Ovary (tissue), 9 donors: ENCODE results near the gene GSTO2. TPM values are rescaled to one million over a fixed set of nuclear protein-coding genes. Genes with fewer than 3 reads are reported as not detected.

Source experiments
- DNase-seq, 5 donors: peaks; one replicate each; pipeline ENCODE4 v3.0.0-alpha.2; 2019 to 2020
- H3K27ac ChIP-seq, 2 donors: fragments of 200-600 bp; one replicate each; pipeline versions ENCODE4 v1.5.1 to v1.8.0; 2019 to 2022
- H3K27me3 ChIP-seq: fragments of 200-600 bp; one replicate; pipeline ENCODE4 v1.8.0; 2022
- H3K36me3 ChIP-seq: fragments of 200-600 bp; sonication (generic); one replicate; pipeline ENCODE4 v1.5.1; 2019
- H3K4me1 ChIP-seq: one replicate; pipeline ENCODE4 v1.8.1; 2013; ENCODE audit warnings: mild to moderate bottlenecking, moderate library complexity; ENCODE audit not compliant: insufficient read depth
- H3K4me3 ChIP-seq: fragments of 200-600 bp; sonication (generic); one replicate; pipeline ENCODE4 v1.5.1; 2017
- H3K9me3 ChIP-seq, 2 donors: fragments of 200-600 bp in 1 of 2; sonication (generic) in 1 of 2; one replicate each; pipeline versions ENCODE4 v1.5.1 to v1.8.1; 2013 to 2019; ENCODE audit warnings: mild to moderate bottlenecking in 1 of 2, moderate library complexity in 1 of 2
- EP300 ChIP-seq: sonication (generic); formaldehyde crosslinking; IDR thresholded peaks from one replicate; pipeline ENCODE4 v1.6.1; 2017; ENCODE audit warnings: antibody characterized with exemption
- POLR2A ChIP-seq: fragments of 450-650 bp; IDR thresholded peaks from one replicate; pipeline ENCODE4 v1.6.1; 2017; ENCODE audit warnings: antibody characterized with exemption, mild to moderate bottlenecking, moderate library complexity
- WGBS, 3 donors: extraction: QIAGEN DNeasy Blood & Tissue Kit in 1 of 3; methylation state at CpG; one replicate each; pipeline versions ENCODE4 v1.1.5 to v1.1.7; 2013 to 2017; 5-methylcytosine and 5-hydroxymethylcytosine counted together
- intact Hi-C, 4 donors: fragments of 100-400 bp; cut with DNase I; formaldehyde crosslinking; loops; one replicate each; pipeline versions ENCODE4 v1.11.0 to v1.15.1; 2022 to 2023
- polyA plus RNA-seq, 2 donors: library from polyadenylated mRNA; stranded (reverse); fragments of 200-250 nt in 1 of 2; fragments of 350-450 nt in 1 of 2; fragmentation: Illumina TruSeq in 1 of 2; extraction: RNeasy Lipid Tissue Mini Kit (QIAGEN cat#74804) in 1 of 2; gene quantifications; one replicate each; pipeline ENCODE4 v1.2.3, GENCODE V29; 2013 to 2014
- total RNA-seq, 7 donors: library from RNA; depleted of rRNA in 2 of 7; stranded (reverse); fragments of >200 nt in 2 of 7; fragmentation: NEBNext Ultra II Directional in 3 of 7; extraction: Animal tissue kit (Norgen Biotek cat#: 25700) in 3 of 7; gene quantifications; one replicate each; pipeline versions ENCODE4 v1.1.0 to v1.2.4, GENCODE V29; 2016 to 2023
- TF ChIP-seq, protein P1 (sequence below), 3 donors: fragments of 450-650 bp in 2 of 3; fragments of 200-600 bp in 1 of 3; IDR thresholded peaks; one replicate each; pipeline versions ENCODE4 v1.5.1 to v1.8.0; 2016 to 2022; ENCODE audit warnings: antibody characterized with exemption in 3 of 3, mild to moderate bottlenecking in 1 of 3
- donor health status: DM: no; HTN: no; CAD: no; lungs with moderate emphysema.
- donor health status: DM: no; HTN: no; CAD: no.
- donor health status: Bipolar disorder and iron deficiency.
- donor health status: DM: yes; HTN: yes; CAD: no.
- donor health status: DM: no; HTN: no; CAD: no.
- donor health status: DM: yes; HTN: yes; CAD: no.

Gene GSTO2
- total and polyA plus RNA-seq, 9 donors, result 3.7 to 19.0 (median 12.3) TPM

DNA sequence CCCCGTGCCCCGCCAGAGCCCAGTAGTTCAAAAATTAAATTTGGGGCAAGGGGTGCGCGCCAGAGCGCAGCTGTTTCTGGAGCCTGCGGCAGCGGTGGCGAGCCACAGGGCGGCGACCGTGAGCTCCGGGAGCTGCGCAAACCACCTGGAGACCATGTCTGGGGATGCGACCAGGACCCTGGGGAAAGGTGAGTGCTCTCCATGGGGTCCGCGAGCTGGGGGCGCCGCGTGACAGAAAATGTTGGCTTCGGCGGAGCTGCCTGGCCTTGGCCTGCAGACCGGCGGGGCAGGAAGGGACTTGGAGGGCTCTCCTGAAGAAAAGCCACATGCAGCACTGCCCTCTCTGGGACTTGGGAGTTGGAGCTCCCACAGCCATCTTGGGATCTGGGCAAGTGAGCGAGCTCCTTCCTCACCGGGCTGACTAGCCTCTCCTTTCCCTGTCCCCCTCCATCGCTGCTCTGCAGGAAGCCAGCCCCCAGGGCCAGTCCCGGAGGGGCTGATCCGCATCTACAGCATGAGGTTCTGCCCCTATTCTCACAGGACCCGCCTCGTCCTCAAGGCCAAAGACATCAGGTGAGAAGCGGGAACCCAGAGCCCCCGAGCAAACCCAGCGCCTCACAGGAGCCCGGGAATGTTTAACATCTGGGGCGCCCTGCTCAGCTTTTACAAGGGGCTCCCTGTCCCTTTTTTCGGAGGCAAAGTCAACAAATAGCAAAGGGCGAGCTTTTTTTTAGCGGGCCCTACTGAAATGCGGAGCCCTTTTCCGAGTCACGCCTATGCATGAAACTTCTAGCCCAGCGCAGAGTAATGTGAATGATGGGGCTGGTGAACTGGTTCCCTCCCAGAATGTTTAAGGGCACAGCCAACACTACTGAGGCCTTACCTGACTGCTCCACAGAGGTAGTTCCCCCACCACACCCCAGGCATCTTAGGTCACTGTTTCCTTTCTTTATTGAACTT is 6.1 kb downstream of the GSTO2 start:
- 16 to 21% (median 21%) methylated on average over 41 to 42 of the region's 42 CpGs for WGBS, 3 donors
- Histone ChIP-seq H3K36me3 (no peaks in the 10 kb centered on the region), H3K4me3 (peak overlapping the region; percentile 27), H3K27me3 (no peaks in the 10 kb centered on the region), H3K9me3 (no peaks in the 10 kb centered on the region), H3K4me1 (no peaks in the 10 kb centered on the region), H3K27ac (no peak overlapping the region)
- peak; percentile 27 to 74 (median 62) for DNase-seq
- intact Hi-C loops, result no loop called here
- no peak for TF ChIP-seq POLR2A
- TF ChIP-seq, protein P1, sequence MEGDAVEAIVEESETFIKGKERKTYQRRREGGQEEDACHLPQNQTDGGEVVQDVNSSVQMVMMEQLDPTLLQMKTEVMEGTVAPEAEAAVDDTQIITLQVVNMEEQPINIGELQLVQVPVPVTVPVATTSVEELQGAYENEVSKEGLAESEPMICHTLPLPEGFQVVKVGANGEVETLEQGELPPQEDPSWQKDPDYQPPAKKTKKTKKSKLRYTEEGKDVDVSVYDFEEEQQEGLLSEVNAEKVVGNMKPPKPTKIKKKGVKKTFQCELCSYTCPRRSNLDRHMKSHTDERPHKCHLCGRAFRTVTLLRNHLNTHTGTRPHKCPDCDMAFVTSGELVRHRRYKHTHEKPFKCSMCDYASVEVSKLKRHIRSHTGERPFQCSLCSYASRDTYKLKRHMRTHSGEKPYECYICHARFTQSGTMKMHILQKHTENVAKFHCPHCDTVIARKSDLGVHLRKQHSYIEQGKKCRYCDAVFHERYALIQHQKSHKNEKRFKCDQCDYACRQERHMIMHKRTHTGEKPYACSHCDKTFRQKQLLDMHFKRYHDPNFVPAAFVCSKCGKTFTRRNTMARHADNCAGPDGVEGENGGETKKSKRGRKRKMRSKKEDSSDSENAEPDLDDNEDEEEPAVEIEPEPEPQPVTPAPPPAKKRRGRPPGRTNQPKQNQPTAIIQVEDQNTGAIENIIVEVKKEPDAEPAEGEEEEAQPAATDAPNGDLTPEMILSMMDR (IDR thresholded peaks at IDR 0.05), result peak; percentile 64 to 89 (median 70)

DNA sequence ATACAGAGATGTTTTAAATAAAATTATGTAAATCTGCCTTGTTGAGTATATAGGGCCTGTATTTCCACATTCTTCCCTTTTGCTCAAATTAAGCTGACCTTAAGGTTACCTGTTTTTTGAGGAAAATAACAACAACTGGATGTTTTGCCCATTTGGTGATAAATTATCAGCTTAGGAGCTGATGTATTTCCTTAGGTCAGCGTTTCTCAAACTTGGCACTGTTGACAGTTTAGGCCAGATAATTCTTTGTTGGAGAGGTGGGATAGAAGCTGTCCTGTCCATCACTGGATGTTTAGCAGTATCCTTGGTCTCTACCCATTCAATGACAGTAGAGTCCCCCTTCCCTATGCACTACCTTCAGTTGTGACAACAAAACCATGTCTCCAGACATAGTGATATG is 7.2 kb downstream of the GSTO2 start:
- Histone ChIP-seq H3K4me1 (no peaks in the 10 kb centered on the region), H3K4me3 (no peak overlapping the region), H3K9me3 (no peaks in the 10 kb centered on the region), H3K27me3 (no peaks in the 10 kb centered on the region), H3K36me3 (no peaks in the 10 kb centered on the region), H3K27ac (no peak overlapping the region)
- no peak for DNase-seq
- 32 to 39% (median 39%) methylated on average over 1 of the region's 1 CpG for WGBS, 3 donors
- no peak for TF ChIP-seq POLR2A
- TF ChIP-seq EP300, result no peak
- intact Hi-C loops, result no loop called here

DNA sequence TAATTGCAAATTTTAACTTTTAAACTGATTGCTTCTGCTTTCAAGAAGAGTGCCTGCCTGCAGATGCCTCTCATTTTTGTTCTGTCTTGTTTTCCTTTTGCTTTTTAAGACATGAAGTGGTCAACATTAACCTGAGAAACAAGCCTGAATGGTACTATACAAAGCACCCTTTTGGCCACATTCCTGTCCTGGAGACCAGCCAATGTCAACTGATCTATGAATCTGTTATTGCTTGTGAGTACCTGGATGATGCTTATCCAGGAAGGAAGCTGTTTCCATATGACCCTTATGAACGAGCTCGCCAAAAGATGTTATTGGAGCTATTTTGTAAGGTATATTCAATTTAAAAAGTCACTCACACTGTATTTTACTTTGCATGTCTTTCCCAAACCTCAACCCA is 8.8 kb downstream of the GSTO2 start:
- TF ChIP-seq, protein P1 (IDR thresholded peaks at IDR 0.05), result no peak
- no peak for TF ChIP-seq EP300
- TF ChIP-seq POLR2A, result no peak
- no peaks in the 10 kb centered on the region for H3K9me3 ChIP-seq
- WGBS, 3 donors, result 84 to 90% (median 85%) methylated on average over 2 of the region's 2 CpGs

DNA sequence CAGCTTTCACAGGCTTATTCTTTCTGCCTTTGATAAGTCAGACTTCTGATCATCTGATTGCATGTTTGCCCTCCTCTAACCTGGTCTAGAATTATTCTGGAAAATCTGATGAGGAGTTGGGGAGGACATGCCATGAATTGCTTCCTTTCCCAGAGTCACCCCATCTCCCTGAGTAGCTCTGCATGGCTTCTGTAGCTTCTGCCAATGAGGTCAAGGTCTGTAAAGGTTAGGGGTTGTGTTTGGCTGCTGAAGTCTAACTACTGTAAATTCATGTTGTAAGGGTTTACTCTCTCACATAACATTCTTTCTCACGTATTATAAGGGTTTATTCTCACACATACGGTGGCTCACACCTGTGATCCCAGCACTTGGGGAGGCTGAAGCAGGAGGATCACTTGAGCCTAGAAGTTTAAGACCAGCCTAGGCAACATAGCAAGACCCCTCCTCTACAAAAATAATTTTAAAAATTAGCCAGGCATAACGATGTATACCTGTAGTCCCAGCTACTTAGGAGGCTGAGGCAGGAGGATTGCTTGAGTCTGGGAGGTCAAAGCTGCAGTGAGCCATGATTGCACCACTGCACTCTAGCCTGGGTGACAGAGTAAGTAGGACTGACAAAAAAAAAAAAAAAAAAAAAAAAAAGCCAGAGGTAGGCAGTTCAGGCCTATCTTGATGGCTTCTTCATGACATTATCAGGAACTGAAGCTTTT is 10.7 kb downstream of the GSTO2 start:
- H3K4me3 ChIP-seq, result no peak overlapping the region
- no peaks in the 10 kb centered on the region for H3K9me3 ChIP-seq
- WGBS, 3 donors, result 82 to 94% (median 85%) methylated on average over 3 of the region's 3 CpGs
- no peak for TF ChIP-seq EP300
- no peak for TF ChIP-seq POLR2A
- TF ChIP-seq, protein P1 (IDR thresholded peaks at IDR 0.05), result no peak
- no peak for DNase-seq
- H3K36me3 ChIP-seq, result no peaks in the 10 kb centered on the region
- H3K27me3 ChIP-seq, result no peaks in the 10 kb centered on the region
- intact Hi-C loops, result no loop called here
- no peak overlapping the region for H3K27ac ChIP-seq
- no peaks in the 10 kb centered on the region for H3K4me1 ChIP-seq

More for the DNA sequence above, 8.8 kb downstream of the GSTO2 start:
- no peaks in the 10 kb centered on the region for H3K4me1 ChIP-seq
- DNase-seq, result no peak
- no peak overlapping the region for H3K4me3 ChIP-seq
- H3K27ac ChIP-seq, result no peak overlapping the region
- no peaks in the 10 kb centered on the region for H3K27me3 ChIP-seq
- intact Hi-C loops, result no loop called here
- no peaks in the 10 kb centered on the region for H3K36me3 ChIP-seq
